ENCODE measurements around the gene NFKBIZ.
"Not testable (repeated sequence)": the region's sequence is repeated elsewhere in the genome, so short reads cannot be mapped to it uniquely, and the experiment has no call there.

The NFKBIZ gene

GRCh38 chr3:101851850-101852714, 2.8 kb downstream of the NFKBIZ start:
- no peak for DNase-seq

DNA sequence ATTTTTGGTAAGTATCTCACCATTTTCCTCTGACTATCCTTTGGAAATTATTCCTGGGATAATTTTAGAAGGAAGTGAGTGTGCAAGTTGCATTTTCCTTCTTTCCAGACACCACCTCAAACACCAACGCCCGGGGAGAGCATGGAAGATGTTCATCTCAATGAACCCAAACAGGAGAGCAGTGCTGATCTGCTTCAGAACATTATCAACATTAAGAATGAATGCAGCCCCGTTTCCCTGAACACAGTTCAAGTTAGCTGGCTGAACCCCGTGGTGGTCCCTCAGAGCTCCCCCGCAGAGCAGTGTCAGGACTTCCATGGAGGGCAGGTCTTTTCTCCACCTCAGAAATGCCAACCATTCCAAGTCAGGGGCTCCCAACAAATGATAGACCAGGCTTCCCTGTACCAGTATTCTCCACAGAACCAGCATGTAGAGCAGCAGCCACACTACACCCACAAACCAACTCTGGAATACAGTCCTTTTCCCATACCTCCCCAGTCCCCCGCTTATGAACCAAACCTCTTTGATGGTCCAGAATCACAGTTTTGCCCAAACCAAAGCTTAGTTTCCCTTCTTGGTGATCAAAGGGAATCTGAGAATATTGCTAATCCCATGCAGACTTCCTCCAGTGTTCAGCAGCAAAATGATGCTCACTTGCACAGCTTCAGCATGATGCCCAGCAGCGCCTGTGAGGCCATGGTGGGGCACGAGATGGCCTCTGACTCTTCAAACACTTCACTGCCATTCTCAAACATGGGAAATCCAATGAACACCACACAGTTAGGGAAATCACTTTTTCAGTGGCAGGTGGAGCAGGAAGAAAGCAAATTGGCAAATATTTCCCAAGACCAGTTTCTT, 3.9 kb downstream of the NFKBIZ start:
- no peak for DNase-seq

- no peak for DNase-seq
Measured at GRCh38 chr3:101853982-101854381, 4.7 kb downstream of the NFKBIZ start.

GRCh38 chr3:101854608-101855304, 5.4 kb downstream of the NFKBIZ start:
- DNase-seq, result no peak

DNA sequence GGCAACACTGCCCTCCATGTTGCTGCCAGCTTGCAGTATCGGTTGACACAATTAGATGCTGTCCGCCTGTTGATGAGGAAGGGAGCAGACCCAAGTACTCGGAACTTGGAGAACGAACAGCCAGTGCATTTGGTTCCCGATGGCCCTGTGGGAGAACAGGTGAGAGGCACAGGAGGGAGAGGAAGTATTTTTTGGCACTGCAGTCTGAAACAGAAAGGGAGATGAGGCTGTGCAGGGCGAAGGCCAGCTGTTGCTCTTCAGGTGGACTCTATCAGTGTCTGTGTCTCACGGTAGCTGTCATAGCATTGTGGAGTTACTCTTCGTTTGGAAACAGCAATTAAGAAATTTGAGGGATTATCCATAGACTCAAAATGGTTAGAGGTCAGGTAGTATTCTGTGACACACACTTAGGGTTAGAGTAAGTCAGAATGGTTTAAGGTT, 8.0 kb downstream of the NFKBIZ start:
- DNase-seq, result no peak

DNA sequence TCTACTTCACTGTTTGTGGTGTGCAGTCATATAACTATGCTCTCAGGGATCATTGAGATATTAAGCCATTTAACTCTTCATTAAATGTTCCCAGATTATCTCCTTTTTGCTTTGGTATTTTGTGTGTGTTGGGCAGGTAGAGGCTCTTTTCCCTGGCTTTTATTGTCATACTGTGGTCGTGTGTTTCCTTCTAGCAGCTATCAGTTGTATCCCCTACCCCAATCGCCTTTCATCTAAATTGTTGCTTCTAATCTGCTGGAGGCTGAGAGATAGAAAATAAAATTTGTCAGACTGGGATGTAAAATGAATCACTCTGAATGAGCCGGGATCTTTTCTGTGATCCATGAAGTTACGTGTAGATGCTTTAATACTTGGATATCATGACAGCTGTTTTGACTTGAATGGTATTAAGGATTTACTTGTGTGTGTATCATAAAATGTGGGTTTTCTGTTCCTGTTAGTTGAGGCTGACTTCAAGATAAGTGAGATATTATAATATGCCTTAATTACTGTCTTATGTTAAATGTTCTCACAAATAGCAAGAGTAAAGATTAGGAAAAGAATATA, 9.2 kb downstream of the NFKBIZ start:
- no peak for DNase-seq

- no peak for DNase-seq
Measured at GRCh38 chr3:101859882-101860448, 10.7 kb downstream of the NFKBIZ start.

- no peak for DNase-seq
Measured at GRCh38 chr3:101861212-101861788, 12.0 kb downstream of the NFKBIZ start.

DNA sequence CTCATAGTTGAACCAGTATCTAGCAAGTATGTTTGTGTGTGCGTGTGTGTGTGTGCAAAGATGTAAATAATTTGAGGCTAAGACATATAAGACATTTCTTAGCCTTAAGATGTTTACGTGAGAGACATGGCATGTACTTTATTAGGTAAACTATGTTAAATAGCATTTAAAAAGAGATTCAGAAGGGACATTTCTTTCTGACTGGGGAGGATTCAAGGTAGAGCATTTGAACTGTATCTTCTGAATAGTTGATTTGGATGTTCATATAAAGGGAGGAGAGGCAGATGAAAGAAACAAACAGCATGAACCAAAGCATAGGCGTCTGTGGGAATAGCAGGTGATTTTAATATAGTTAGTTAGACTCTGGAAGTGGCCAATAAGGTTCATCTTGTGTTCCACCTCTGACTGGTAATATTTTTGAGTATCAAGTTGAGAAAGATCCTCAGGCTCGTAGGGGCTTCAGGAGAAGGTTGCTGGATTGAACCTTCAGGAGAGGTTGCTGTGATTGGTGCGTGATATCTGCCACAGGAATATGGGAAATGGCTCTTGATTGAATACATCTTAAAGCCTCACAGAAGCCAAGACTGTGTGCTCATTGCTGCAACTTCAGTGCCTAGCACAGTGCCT, 12.6 kb downstream of the NFKBIZ start:
- DNase-seq, result no peak

- no peak for DNase-seq
Measured at GRCh38 chr3:101862416-101863165, 13.3 kb downstream of the NFKBIZ start.

DNA sequence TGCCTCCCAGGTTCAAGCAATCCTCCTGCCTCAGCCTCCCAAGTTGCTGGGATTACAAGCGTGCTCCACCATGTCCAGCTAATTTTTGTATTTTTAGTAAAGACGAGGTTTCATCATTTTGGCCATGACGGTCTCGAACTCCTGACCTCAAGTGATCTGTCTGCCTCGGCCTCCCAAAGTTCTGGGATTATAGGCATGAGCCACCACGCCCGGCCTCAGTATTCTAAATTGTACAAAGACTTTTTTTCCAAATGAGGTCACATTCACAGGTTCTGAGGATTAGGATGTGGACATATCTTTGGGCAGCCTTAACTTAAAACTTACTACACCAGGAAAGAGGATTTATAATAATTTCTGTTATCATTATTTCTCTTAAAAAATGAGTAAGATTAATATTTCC, 15.6 kb downstream of the NFKBIZ start:
- not testable (repeated sequence) for DNase-seq

DNA sequence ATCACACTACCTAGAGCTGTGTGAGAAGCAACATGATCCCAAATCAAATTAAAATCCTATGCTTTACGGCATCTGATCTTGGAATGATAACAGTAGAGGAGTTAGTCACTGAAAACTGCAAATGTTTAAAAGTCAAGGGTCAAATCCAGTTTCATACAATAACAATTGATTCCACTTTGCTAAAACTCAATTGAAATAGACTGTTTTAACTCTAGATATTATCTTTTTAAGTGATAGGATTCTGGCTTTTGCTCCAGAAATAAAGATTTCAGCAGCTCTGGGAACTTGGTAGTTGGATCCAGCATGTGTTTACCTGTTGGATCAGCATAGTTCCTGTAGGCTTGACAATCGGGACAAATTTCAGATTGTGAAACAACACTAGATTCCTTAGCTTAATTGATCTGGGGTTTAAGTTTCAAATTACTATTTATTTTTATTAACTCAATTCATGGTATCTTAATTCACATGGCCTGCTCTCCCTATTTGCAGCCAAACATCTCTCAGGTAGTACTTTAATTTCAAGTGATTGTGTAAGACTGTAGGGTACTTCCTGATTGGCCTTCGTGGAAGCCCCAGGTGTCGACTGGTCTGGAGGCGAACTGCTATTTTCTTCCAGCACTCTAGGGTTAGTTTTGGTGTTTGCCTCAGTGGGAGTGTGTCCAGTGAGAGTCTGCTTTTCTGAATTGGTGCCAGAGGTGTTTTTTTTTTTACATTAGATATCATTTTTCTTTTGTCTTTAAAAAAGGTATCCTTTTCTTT, 16.6 kb downstream of the NFKBIZ start:
- DNase-seq, result no peak

- no peak for DNase-seq
Measured at GRCh38 chr3:101867511-101867910, 18.2 kb downstream of the NFKBIZ start.

DNA sequence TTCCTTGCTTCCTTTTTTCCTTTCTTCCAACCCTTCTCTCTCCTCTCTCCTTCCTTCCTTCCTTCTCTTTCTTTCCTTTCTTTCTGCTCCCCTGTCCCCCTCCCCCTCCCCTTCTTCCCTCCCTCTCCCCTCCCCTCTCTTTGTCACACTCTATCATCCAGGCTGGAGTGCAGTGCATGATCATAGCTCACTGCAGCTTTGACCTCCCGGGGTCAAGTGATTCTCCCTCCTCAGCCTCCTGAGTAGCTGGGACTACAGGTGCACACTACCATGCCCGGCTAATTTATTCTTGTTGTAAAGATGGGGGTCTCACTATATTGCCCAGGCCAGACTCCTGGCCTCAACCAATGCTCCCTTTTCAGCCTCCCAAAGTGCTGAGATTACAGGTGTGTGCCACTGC, 18.7 kb downstream of the NFKBIZ start:
- DNase-seq, result no peak

- no peak for DNase-seq
Measured at GRCh38 chr3:101868534-101869464, 19.5 kb downstream of the NFKBIZ start.

DNA sequence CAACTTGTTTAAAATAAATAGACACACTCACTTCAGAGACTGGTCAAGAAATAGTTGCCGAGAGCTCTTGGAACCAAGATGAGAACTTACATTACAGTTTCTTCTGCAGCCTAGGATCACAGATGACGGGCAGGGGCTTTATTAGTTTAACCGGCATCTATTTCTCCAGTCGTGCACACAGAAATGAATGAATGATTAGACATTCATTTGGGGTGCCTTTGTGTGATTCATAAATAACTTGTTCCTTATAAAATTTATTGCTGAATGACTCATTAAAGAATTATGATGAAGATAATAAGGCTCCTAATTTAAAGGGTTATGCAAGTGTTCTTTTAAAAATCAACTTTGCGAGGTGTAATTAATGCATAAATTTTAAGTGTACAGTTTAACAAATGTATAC, 20.8 kb downstream of the NFKBIZ start:
- DNase-seq, result no peak

- DNase-seq, result no peak
Measured at GRCh38 chr3:101873619-101874018, 24.3 kb downstream of the NFKBIZ start.

DNA sequence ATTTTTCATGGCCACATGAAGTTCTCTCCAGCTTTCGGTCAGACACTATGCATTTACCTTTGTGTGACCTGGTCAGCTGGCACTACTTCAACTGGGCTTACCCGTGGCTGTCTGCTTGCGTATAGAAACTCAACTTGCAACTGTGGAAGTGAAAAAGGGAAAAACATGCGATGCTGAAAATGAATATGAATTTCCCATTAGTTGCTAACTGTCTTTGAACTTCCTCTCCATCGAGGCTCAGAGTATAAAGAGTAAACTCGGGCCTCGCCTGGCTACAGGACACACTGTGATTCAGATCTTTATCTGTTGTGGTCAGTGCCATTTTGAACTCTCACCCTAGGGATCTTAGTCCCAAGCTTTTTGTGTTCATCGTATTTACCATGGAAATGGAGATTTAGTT, 26.8 kb downstream of the NFKBIZ start:
- no peak for DNase-seq

DNA sequence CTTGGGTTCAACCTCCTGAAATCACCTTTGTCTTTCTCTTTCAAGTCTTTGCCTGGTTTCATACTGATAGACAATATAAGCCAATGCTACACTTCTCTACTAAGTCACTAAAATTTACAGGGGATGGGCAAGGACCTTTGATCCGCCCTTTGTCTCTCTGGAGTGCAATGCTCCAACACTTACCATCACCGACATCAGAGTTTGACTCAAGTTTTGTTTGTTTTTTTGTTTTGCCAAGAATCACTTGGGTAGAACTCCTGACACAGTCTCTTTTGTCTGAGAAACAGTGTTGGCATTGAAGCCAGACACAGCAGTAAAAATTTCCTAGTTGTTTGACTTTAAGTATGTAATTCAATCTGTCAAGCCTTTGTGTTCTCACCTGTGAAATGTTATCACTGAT, 29.3 kb downstream of the NFKBIZ start:
- no peak for DNase-seq

Data from activated naive CD4-positive, alpha-beta T cell treated with anti-CD3 and anti-CD28 coated beads, Interleukin-2, amount 50 U/mL, for 16 hours (primary cell).